C4-2B (cell line): ENCODE results near the gene GNAT1.

Experiments used
- CTCF ChIP-seq: fragments of 450-650 bp; conservative IDR thresholded peaks from 2 replicates; pipeline ENCODE4 v1.5.1; 2017; ENCODE audit warnings: mild to moderate bottlenecking
- ZFX ChIP-seq: fragments of 450-650 bp; IDR thresholded peaks from 2 replicates; pipeline ENCODE4 v1.6.1; 2017

- TF ChIP-seq ZFX: no peak
- no peak for TF ChIP-seq CTCF
These were observed 51.0 kb downstream of the GNAT1 start for GRCh38 chr3:50242381-50242770.
